Gastroesophageal sphincter (tissue), 3 donors: ENCODE results near the gene KLK4.

ENCODE experiments used
- POLR2A ChIP-seq, 2 donors: fragments of 450-650 bp; IDR thresholded peaks; one replicate each; pipeline ENCODE4 v1.6.1; 2017; ENCODE audit warnings: antibody characterized with exemption in 2 of 2, mild to moderate bottlenecking in 2 of 2, moderate library complexity in 1 of 2
- POLR2AphosphoS5 ChIP-seq: sonication (generic); formaldehyde crosslinking; IDR thresholded peaks from one replicate; pipeline ENCODE4 v1.6.1; 2017; ENCODE audit warnings: antibody characterized with exemption
- TF ChIP-seq, protein P1 (sequence below), 4 experiments: fragments of 200-600 bp in 2 of 4; fragments of 450-650 bp in 2 of 4; sonication (generic) in 1 of 4; IDR thresholded peaks; one replicate each; pipeline ENCODE4 v1.5.1; 2017 to 2019; ENCODE audit warnings: antibody characterized with exemption in 4 of 4, mild to moderate bottlenecking in 2 of 4, moderate library complexity in 2 of 4

- TF ChIP-seq, protein P1, sequence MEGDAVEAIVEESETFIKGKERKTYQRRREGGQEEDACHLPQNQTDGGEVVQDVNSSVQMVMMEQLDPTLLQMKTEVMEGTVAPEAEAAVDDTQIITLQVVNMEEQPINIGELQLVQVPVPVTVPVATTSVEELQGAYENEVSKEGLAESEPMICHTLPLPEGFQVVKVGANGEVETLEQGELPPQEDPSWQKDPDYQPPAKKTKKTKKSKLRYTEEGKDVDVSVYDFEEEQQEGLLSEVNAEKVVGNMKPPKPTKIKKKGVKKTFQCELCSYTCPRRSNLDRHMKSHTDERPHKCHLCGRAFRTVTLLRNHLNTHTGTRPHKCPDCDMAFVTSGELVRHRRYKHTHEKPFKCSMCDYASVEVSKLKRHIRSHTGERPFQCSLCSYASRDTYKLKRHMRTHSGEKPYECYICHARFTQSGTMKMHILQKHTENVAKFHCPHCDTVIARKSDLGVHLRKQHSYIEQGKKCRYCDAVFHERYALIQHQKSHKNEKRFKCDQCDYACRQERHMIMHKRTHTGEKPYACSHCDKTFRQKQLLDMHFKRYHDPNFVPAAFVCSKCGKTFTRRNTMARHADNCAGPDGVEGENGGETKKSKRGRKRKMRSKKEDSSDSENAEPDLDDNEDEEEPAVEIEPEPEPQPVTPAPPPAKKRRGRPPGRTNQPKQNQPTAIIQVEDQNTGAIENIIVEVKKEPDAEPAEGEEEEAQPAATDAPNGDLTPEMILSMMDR (IDR thresholded peaks at IDR 0.05) = no peak
- no peak for TF ChIP-seq POLR2AphosphoS5
- no peak for TF ChIP-seq POLR2A (IDR thresholded peaks at IDR 0.05)
Observed at GRCh38 chr19:50870417-50871089, 40.6 kb downstream of the KLK4 start.
